ENCODE data around the gene C19orf44.
"Not testable (repeated sequence)": the region's sequence is repeated elsewhere in the genome, so short reads cannot be mapped to it uniquely, and the experiment has no call there.

C19orf44 gene

GRCh38 chr19:16470541-16470910, 25.7 kb upstream of the C19orf44 start:
- no peak for DNase-seq

DNA sequence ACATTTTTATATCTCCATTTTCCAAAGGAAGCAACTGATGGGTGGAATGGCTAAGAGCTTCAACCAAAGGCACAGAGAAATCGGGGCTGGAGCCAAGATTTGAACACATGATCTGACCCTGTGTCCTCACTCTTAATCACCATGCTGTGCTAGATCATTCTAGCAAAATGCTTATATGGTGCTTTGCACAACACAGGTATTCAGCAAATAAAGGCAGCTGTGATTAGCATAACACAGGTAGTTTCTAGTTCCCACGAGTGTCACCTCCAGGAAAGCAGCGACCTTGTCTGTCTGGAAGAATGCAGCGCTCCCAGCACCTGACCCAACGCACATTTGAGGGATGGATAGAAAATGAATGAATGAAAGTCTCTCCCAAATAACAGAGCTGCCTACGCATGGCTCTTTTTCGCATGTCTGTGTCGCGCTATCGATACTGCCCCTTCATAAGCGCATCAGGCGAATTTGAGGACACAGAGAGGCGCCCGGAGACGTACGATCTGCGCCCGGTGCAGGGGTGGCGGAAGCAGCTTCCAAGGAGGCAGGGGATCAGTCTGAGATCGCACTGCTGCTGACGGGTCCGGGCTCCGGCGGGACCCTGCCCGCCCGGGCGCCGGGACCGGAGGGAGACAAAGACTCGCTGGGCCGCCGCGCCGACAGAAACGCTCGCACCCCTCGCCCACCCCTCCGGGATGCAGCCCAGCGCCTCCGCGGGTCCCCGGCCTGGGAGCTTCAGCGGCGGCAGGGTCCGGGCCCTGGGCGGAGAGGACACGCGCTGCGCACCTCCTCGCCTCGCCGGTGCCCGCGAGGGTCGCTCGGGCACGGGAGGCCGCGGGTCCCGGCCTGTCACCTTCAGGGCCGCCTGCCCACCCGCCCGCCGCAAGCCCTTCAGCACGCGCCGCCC, 25.0 kb upstream of the C19orf44 start:
- no peak for DNase-seq

DNA sequence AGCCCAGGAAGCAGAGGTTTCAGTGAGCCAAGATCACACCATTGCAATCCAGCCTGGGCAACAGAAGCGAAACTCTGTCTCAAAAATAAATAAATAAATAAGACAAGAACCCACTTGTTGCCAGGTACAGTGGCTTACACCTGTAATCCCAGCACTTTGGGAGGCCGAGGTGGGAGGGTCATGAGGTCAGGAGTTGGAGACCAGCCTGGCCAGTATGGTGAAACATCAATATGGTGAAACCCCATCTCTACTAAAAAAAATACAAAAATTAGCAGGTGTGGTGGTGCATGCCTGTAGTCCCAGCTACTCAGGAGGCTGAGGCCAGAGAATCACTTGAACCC, 23.7 kb upstream of the C19orf44 start:
- not testable (repeated sequence) for DNase-seq

DNA sequence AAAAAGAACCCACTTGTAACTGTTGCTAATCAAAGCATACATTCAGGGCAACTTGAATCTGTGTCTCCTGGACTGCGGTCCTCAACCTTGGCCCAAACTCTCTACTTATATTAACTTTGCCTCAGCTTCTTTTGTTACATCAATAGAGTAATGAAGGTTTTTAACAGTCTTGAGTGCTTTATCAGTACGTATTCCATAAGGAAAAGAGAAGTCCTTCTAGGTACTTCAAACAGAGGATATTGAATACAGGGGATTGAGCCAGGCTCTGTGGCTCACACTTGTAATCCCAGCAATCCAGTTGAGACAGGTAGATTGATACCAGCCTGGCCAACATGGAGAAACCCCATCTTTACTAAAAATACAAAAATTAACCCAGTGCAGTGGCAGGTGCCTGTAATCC, 23.2 kb upstream of the C19orf44 start:
- DNase-seq: no peak

DNA sequence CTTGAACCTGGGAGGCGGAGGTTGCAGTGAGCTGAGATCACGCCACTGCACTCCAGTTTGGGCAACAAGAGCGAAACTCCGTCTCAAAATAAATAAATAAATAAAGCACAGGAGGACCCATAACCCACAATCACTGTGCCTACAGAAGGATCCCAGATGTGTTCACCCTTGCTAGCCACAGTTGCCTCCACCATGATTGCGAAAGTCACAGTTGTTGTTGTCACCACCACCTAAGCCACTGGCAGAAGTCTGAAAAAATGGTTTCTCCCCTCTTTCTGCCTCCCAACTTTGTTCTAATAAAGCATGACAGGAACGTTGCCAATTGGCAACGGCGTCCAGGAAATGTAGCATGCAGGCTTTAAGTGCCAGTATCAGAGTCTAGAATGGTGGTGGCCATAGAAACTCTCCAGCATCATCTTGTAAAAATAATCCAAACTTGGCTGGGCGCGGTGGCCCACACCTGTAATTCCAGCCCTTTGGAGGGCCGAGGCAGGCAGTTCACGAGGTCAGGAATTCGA, 22.3 kb upstream of the C19orf44 start:
- no peak for DNase-seq

GRCh38 chr19:16476401-16476800, 19.8 kb upstream of the C19orf44 start:
- DNase-seq: no peak

DNA sequence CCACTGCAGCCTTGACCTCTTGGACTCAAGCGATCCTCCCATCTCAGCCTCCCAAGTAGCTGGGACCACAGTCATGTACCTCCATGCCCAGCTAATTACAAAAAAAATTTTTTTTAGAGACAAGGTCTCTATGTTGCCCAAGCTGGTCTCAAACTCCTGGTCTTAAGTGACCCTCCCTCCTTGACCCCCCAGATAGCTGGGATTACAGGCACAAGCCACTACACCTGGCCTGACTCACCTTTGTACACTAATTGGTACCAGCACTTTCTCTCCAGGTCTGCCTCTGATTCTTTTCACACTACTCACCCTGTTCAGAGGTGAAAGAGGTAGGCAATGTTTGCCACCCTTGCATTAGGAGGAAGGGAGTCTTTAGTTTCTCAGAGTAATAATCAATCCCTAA, 18.9 kb upstream of the C19orf44 start:
- no peak for DNase-seq

- no peak for DNase-seq
Measured at GRCh38 chr19:16482745-16483144, 13.4 kb upstream of the C19orf44 start.

GRCh38 chr19:16486476-16486875, 9.7 kb upstream of the C19orf44 start:
- DNase-seq: not testable (repeated sequence)

GRCh38 chr19:16496613-16496983, 404 bp downstream of the C19orf44 start:
- no peak for DNase-seq

DNA sequence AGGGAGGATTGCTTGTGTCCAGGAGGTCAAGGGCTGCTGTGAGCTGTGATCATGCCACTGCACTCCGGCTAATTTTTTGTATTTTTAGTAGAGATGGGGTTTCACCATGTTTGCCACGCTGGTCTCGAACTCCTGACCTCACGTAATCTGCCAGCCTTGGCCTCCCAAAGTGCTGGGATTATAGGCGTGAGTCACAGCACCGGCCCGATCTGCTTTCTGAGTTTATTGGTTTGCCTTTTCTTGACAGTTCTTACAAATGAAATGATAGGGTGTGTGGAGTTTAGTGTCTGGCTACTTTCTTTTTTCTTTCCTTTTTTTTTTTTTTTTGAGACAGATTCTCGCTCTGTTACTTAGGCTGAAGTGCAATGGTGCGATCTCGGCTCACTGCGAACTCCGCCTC, 848 bp downstream of the C19orf44 start:
- DNase-seq: no peak

GRCh38 chr19:16497837-16498236, 1.6 kb downstream of the C19orf44 start:
- no peak for DNase-seq

DNA sequence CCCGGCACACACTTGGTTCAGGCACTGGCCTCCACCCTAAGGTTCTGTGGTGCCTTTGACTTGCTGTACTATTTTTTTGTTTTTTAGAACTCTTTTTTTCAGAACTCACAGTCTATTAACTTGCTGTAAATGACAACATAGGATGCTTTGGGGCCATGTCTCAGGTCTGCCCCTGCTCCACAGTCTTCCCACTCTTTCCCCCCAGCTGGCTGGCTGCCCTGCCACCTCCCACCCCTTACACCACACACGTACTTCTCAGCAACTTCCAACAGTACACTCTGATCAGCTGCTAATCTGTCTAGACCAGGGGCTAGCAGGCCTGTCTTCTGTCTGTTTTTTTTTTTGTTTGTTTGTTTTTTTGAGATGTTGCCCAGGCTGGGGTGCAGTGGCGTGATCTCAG, 8.1 kb downstream of the C19orf44 start:
- no peak for DNase-seq

DNA sequence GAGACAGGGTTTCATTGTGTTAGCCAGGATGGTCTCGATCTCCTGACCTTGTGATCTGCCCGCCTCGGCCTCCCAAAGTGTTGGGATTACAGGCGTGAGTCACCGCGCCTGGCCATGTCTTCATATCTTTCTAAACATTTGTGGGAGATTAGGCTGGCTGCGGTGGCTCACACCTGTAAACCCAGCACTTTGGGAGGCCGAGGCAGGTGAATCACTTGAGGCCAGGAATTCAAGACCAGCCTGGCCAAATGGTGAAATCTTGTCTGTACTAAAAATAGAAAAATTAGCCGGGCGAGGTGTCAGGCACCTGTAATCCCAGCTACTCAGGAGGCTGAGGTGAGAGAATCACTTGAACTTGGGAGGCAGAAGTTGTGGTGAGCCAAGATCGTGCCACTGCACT, 10.0 kb downstream of the C19orf44 start:
- not testable (repeated sequence) for DNase-seq

GRCh38 chr19:16506961-16507360, 10.8 kb downstream of the C19orf44 start:
- no peak for DNase-seq

DNA sequence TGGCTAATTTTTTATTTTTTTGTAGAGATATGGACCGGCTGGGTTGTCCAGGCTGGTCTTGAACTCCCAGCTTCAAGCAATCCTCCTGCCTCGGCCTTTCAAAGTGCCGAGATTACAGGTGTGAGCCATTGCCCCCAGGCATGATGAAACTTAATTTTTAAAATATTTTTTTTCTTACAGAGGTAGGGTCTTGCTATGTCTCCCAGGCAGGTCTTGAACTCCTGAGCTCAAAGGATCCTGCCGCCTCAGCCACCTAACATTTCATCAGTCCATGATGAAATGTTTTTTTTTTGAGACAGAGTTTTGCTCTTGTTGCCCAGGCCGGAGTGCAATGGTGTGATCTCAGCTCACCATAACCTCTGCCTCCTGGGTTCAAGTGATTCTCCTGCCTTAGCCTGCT, 12.4 kb downstream of the C19orf44 start:
- no peak for DNase-seq

DNA sequence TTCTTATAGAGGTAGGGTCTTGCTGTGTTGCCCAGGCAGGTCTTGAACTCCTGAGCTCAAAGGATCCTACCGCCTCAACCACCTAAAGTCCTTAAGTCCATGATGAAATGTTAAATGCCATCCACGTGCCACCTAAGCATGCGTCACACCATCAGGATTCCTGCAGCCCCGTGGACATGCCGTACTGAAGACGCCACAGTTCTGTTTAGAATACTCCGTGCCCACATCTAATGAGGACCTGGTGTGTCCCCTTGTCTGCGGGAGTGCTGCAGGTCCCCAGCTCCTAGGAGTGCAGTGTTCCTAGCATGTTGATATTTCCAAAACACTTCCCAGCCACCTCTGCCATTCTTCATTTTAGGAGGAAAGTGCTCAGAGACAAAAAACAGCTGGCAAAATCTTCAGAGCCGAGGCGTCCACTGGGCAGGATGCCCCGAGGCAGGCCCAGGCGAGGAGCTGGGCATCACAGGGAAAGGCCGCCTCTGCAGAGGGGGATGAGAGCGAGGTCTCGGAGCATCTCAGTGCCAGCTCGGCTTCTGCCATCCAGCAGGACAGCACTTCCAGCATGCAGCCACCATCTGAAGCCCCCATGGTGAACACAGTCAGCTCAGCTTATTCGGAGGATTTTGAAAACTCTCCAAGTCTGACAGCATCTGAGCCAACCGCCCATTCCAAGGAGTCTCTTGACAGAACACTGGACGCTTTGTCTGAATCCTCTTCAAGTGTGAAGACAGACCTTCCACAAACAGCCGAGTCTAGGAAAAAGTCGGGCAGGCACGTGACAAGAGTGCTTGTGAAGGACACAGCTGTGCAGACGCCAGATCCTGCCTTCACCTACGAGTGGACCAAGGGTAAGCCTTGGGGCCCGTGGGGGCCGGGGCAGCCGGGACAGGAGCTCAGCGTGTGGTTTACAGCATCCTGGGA, 13.2 kb downstream of the C19orf44 start:
- DNase-seq: no peak

- DNase-seq: not testable (repeated sequence)
Measured at GRCh38 chr19:16512611-16513010, 16.4 kb downstream of the C19orf44 start.

DNA sequence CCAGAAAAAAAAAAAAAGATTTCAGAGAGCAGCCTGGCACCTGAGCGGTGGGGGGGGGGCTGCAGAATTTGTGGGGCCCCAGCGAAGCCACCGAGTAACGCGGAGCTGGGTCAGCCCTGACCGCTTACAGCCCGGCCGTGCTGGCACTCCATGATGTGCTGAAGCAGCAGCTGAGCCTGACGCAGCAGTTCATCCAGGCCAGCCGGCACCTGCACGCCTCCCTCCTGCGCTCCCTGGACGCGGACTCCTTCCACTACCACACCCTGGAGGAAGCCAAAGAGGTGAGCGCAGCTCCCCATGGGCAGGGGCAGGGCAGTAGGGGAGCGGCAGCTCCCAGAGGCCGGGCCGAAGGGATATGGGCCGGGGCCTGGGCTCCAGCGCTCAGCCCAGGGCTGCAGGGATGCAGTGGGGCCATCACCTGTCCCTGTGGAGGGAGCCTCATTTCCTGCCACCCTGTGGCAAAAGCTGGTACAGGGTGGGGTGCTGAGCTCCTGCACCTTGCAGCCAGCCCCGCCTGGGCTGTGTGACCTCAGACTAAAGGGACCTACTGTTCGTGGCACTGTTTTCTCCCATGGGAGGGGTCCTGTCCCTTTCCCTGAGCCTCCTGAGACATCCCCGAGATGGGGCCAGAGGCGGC, 18.3 kb downstream of the C19orf44 start:
- DNase-seq: no peak

DNA sequence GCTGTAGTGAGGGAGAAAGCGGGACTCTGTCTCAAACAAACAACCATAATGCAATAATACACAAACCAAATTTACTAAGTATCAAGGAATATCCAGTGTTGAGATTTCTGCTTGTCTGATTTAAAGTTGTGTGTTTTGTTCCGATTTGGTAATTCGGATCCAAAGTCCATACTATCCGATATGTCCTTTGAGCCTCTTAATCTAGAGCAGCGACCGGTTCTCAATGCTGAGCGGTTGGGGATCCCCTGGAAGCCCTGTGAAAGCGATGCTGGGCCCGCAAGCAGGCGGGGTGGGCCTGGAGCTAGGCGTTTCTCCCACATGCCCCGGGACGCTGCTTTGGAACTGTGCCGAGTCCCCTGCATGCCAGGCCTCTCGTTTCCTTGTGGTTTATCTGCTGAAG, 20.2 kb downstream of the C19orf44 start:
- DNase-seq: no peak

DNA sequence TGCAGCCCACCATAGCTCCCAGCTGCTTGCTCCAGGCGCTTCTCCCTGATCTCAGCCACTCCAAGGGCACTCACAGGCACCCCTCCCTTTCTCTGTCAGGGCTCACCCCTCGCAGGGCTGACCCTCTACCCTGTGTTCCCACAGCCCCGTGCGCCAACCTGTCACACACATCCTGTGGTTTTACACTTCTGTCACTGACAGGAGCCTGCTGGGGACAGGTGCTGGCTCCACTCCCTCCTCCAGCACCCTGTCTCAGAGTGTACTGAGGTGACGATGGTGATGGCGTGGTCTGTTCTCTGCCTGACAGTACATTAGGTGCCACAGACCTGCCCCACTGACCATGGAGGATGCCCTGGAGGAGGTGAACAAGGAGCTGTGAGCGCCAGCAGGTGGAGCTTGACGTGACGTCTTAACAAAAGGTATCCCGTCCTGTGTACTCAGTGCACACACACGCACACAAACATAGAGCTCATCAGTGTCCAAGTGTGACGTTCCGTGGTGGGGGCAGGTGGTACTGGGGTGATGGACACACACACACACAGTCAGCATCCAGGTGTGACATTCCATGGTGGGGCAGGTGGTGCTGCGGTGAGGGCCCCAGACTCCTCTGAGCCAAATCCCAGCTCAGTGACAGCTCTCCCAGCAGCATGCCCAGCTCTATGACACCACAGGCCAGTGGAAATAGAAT, 20.9 kb downstream of the C19orf44 start:
- DNase-seq: no peak

GRCh38 chr19:16518061-16518460, 21.9 kb downstream of the C19orf44 start:
- no peak for DNase-seq

Measured in NCI-H524 treated with DMSO at 0.1 percent for 48 hours (cell line).